ENCODE data around the gene TH.

TH gene

GRCh38 chr11:2156416-2157182 is 15.0 kb downstream of the TH start:
- no peak for TF ChIP-seq MYC (IDR thresholded peaks at IDR 0.05; ENCODE audit: low read depth, low read length)
- TF ChIP-seq CTCF (IDR thresholded peaks at IDR 0.05; ENCODE audit: low read depth, low read length), result peak; percentile 62
- no peak for TF ChIP-seq POLR2A (IDR thresholded peaks at IDR 0.05; ENCODE audit: extremely low read depth, insufficient read length)
- peak; percentile 53 for TF ChIP-seq MAX (IDR thresholded peaks at IDR 0.05; ENCODE audit: low read depth, low read length)
- DNase-seq (ENCODE audit: low read depth), result peak; percentile 57
- no peak overlapping the region for H3K4me3 ChIP-seq (ENCODE audit: low read depth, low read length)

GRCh38 chr11:2155511-2155910 is 16.1 kb downstream of the TH start:
- no peak for DNase-seq (ENCODE audit: low read depth)
- no peak overlapping the region for H3K4me3 ChIP-seq (ENCODE audit: low read depth, low read length)
- TF ChIP-seq CTCF (IDR thresholded peaks at IDR 0.05; ENCODE audit: low read depth, low read length), result no peak
- TF ChIP-seq MYC (IDR thresholded peaks at IDR 0.05; ENCODE audit: low read depth, low read length), result no peak

GRCh38 chr11:2154889-2155288 is 16.7 kb downstream of the TH start:
- DNase-seq (ENCODE audit: low read depth), result no peak
- no peak for TF ChIP-seq MAX (IDR thresholded peaks at IDR 0.05; ENCODE audit: low read depth, low read length)
- no peak for TF ChIP-seq MYC (IDR thresholded peaks at IDR 0.05; ENCODE audit: low read depth, low read length)
- TF ChIP-seq CTCF (IDR thresholded peaks at IDR 0.05; ENCODE audit: low read depth, low read length), result no peak
- no peak for TF ChIP-seq POLR2A (IDR thresholded peaks at IDR 0.05; ENCODE audit: extremely low read depth, insufficient read length)
- H3K4me3 ChIP-seq (ENCODE audit: low read depth, low read length), result no peak overlapping the region

GRCh38 chr11:2154195-2154585 is 17.4 kb downstream of the TH start:
- DNase-seq (ENCODE audit: low read depth), result no peak
- TF ChIP-seq POLR2A (IDR thresholded peaks at IDR 0.05; ENCODE audit: extremely low read depth, insufficient read length) (no peak), MYC (IDR thresholded peaks at IDR 0.05; ENCODE audit: low read depth, low read length) (no peak), MAX (IDR thresholded peaks at IDR 0.05; ENCODE audit: low read depth, low read length) (no peak), CTCF (IDR thresholded peaks at IDR 0.05; ENCODE audit: low read depth, low read length) (no peak)

GRCh38 chr11:2153581-2154194 is 17.9 kb downstream of the TH start:
- H3K4me3 ChIP-seq (ENCODE audit: low read depth, low read length), result no peak overlapping the region
- no peak for TF ChIP-seq CTCF (IDR thresholded peaks at IDR 0.05; ENCODE audit: low read depth, low read length)
- no peak for TF ChIP-seq POLR2A (IDR thresholded peaks at IDR 0.05; ENCODE audit: extremely low read depth, insufficient read length)
- TF ChIP-seq MYC (IDR thresholded peaks at IDR 0.05; ENCODE audit: low read depth, low read length), result no peak
- TF ChIP-seq MAX (IDR thresholded peaks at IDR 0.05; ENCODE audit: low read depth, low read length), result no peak
- no peak for DNase-seq (ENCODE audit: low read depth)

More at GRCh38 chr11:2154195-2154585, 17.4 kb downstream of the TH start:
- H3K4me3 ChIP-seq (ENCODE audit: low read depth, low read length), result no peak overlapping the region

Data from NB4 (cell line).